Stomach (tissue), 4 donors: ENCODE results near the gene SGCE.

Source experiments
- POLR2A ChIP-seq, 4 donors: fragments of 450-650 bp; IDR thresholded peaks; one replicate each; pipeline ENCODE4 v1.6.1; 2016; ENCODE audit warnings: antibody characterized with exemption in 4 of 4, control low read depth in 2 of 4, mild to moderate bottlenecking in 1 of 4, moderate library complexity in 1 of 4
- POLR2AphosphoS5 ChIP-seq, 3 donors: sonication (generic); formaldehyde crosslinking; IDR thresholded peaks; one replicate each; pipeline ENCODE4 v1.6.1; 2016; ENCODE audit warnings: antibody characterized with exemption in 3 of 3
- TF ChIP-seq, protein P1 (sequence below), 7 experiments: fragments of 450-650 bp in 4 of 7; fragments of 200-600 bp in 3 of 7; sonication (generic) in 3 of 7; IDR thresholded peaks; one replicate each; pipeline ENCODE4 v1.5.1; 2016 to 2019; ENCODE audit warnings: antibody characterized with exemption in 7 of 7, control low read depth in 2 of 7, mild to moderate bottlenecking in 1 of 7

GRCh38 chr7:94649450-94649849 lies 6.5 kb downstream of the SGCE start:
- TF ChIP-seq, protein P1, sequence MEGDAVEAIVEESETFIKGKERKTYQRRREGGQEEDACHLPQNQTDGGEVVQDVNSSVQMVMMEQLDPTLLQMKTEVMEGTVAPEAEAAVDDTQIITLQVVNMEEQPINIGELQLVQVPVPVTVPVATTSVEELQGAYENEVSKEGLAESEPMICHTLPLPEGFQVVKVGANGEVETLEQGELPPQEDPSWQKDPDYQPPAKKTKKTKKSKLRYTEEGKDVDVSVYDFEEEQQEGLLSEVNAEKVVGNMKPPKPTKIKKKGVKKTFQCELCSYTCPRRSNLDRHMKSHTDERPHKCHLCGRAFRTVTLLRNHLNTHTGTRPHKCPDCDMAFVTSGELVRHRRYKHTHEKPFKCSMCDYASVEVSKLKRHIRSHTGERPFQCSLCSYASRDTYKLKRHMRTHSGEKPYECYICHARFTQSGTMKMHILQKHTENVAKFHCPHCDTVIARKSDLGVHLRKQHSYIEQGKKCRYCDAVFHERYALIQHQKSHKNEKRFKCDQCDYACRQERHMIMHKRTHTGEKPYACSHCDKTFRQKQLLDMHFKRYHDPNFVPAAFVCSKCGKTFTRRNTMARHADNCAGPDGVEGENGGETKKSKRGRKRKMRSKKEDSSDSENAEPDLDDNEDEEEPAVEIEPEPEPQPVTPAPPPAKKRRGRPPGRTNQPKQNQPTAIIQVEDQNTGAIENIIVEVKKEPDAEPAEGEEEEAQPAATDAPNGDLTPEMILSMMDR (IDR thresholded peaks at IDR 0.05): no peak
- no peak for TF ChIP-seq POLR2AphosphoS5 (IDR thresholded peaks at IDR 0.05)
- TF ChIP-seq POLR2A (IDR thresholded peaks at IDR 0.05): no peak
